ENCODE data around the gene TAF9B.
A peak's percentile ranks its signal among the peaks of the same experiment; 100 is the strongest.
"Not testable (repeated sequence)": the region's sequence is repeated elsewhere in the genome, so short reads cannot be mapped to it uniquely, and the experiment has no call there.

TAF9B gene

GRCh38 chrX:78102091-78102490, 37.4 kb downstream of the TAF9B start:
- ChIA-PET CTCF (interaction anchor here (0.5 kb wide), 1 partner anchor 1530 kb away, joined by 3 read pairs; no protein-coding TSS in a partner anchor), POLR2A (no interaction called here)
- TF ChIP-seq FOXA1 (IDR thresholded peaks at IDR 0.05) (no peak), ELF4 (IDR thresholded peaks at IDR 0.05) (no peak), SUZ12 (IDR thresholded peaks at IDR 0.05) (no peak), PKNOX1 (IDR thresholded peaks at IDR 0.05) (no peak), CTBP1 (IDR thresholded peaks at IDR 0.05; ENCODE audit: borderline replicate concordance) (no peak), L3MBTL2 (conservative IDR thresholded peaks at IDR 0.05) (no peak), NFRKB (IDR thresholded peaks at IDR 0.05) (no peak), FOXK2 (IDR thresholded peaks at IDR 0.05) (no peak), ARNT (IDR thresholded peaks at IDR 0.05) (no peak), SP1 (IDR thresholded peaks at IDR 0.05) (no peak), HDGF (IDR thresholded peaks at IDR 0.05; ENCODE audit: borderline replicate concordance) (no peak), ZNF384 (IDR thresholded peaks at IDR 0.05) (no peak), TARDBP (IDR thresholded peaks at IDR 0.05) (no peak), FOXM1 (IDR thresholded peaks at IDR 0.05; ENCODE audit: borderline replicate concordance) (no peak), BHLHE40 (IDR thresholded peaks at IDR 0.05; ENCODE audit: borderline replicate concordance) (no peak), LEF1 (IDR thresholded peaks at IDR 0.05; ENCODE audit: borderline replicate concordance) (no peak)
- DNase-seq (ENCODE audit: extremely low spot score): no peak

- no peak for DNase-seq (ENCODE audit: extremely low spot score)
- CTCF ChIA-PET: no interaction called here
- TF ChIP-seq SUZ12 (IDR thresholded peaks at IDR 0.05): no peak
- no peak for TF ChIP-seq TARDBP (IDR thresholded peaks at IDR 0.05)
- no peak for TF ChIP-seq HDGF (IDR thresholded peaks at IDR 0.05; ENCODE audit: borderline replicate concordance)
- TF ChIP-seq FOXA1 (IDR thresholded peaks at IDR 0.05): no peak
- TF ChIP-seq ARNT (IDR thresholded peaks at IDR 0.05): no peak
- no peak for TF ChIP-seq ELF4 (IDR thresholded peaks at IDR 0.05)
- no peak for TF ChIP-seq FOXK2 (IDR thresholded peaks at IDR 0.05)
- no peak for TF ChIP-seq FOXM1 (IDR thresholded peaks at IDR 0.05; ENCODE audit: borderline replicate concordance)
- no peak for TF ChIP-seq LEF1 (IDR thresholded peaks at IDR 0.05; ENCODE audit: borderline replicate concordance)
- no peak for TF ChIP-seq NFRKB (IDR thresholded peaks at IDR 0.05)
- no peak for TF ChIP-seq L3MBTL2 (conservative IDR thresholded peaks at IDR 0.05)
- no peak for TF ChIP-seq CTBP1 (IDR thresholded peaks at IDR 0.05; ENCODE audit: borderline replicate concordance)
- no peak for TF ChIP-seq BHLHE40 (IDR thresholded peaks at IDR 0.05; ENCODE audit: borderline replicate concordance)
- TF ChIP-seq ZNF384 (IDR thresholded peaks at IDR 0.05): no peak
- no peak for TF ChIP-seq SP1 (IDR thresholded peaks at IDR 0.05)
- POLR2A ChIA-PET: no interaction called here
Observed at GRCh38 chrX:78098108-78098507, 41.3 kb downstream of the TAF9B start.

GRCh38 chrX:78092296-78092695, 47.2 kb downstream of the TAF9B start:
- ChIA-PET POLR2A (no interaction called here), CTCF (no interaction called here)
- no peak for TF ChIP-seq TARDBP (IDR thresholded peaks at IDR 0.05)
- no peak for TF ChIP-seq CTBP1 (IDR thresholded peaks at IDR 0.05; ENCODE audit: borderline replicate concordance)
- TF ChIP-seq L3MBTL2 (conservative IDR thresholded peaks at IDR 0.05): no peak
- TF ChIP-seq HDGF (IDR thresholded peaks at IDR 0.05; ENCODE audit: borderline replicate concordance): no peak
- no peak for TF ChIP-seq ELF4 (IDR thresholded peaks at IDR 0.05)
- no peak for TF ChIP-seq SP1 (IDR thresholded peaks at IDR 0.05)
- no peak for TF ChIP-seq FOXM1 (IDR thresholded peaks at IDR 0.05; ENCODE audit: borderline replicate concordance)
- TF ChIP-seq FOXK2 (IDR thresholded peaks at IDR 0.05): no peak
- TF ChIP-seq SUZ12 (IDR thresholded peaks at IDR 0.05): no peak
- TF ChIP-seq PKNOX1 (IDR thresholded peaks at IDR 0.05): no peak
- no peak for TF ChIP-seq LEF1 (IDR thresholded peaks at IDR 0.05; ENCODE audit: borderline replicate concordance)
- no peak for TF ChIP-seq BHLHE40 (IDR thresholded peaks at IDR 0.05; ENCODE audit: borderline replicate concordance)
- no peak for TF ChIP-seq NFRKB (IDR thresholded peaks at IDR 0.05)
- no peak for TF ChIP-seq ZNF384 (IDR thresholded peaks at IDR 0.05)
- DNase-seq (ENCODE audit: extremely low spot score): peak; percentile 28

GRCh38 chrX:78081413-78081812, 58.0 kb downstream of the TAF9B start:
- POLR2A ChIA-PET: not testable (repeated sequence)

More at GRCh38 chrX:78081413-78081812, 58.0 kb downstream of the TAF9B start:
- CTCF ChIA-PET; DNase-seq (ENCODE audit: extremely low spot score): not testable (repeated sequence)
